ENCODE measurements around the gene VSIG1.

The VSIG1 gene

GRCh38 chrX:108068121-108068520, 23.3 kb downstream of the VSIG1 start:
- no peak for DNase-seq

GRCh38 chrX:108070891-108071290, 26.0 kb downstream of the VSIG1 start:
- no peak for DNase-seq

GRCh38 chrX:108071578-108071977, 26.7 kb downstream of the VSIG1 start:
- no peak for DNase-seq

- DNase-seq, result no peak
These were observed 27.9 kb downstream of the VSIG1 start for GRCh38 chrX:108072746-108073145.

- DNase-seq, result no peak
These were observed 36.2 kb downstream of the VSIG1 start for GRCh38 chrX:108081110-108081509.

- DNase-seq, result no peak
These were observed 42.9 kb downstream of the VSIG1 start for GRCh38 chrX:108087792-108088191.

GRCh38 chrX:108088511-108088910, 43.6 kb downstream of the VSIG1 start:
- no peak for DNase-seq

GRCh38 chrX:108090491-108091263, 45.8 kb downstream of the VSIG1 start:
- DNase-seq, result no peak

- peak; percentile 82 to 85 for DNase-seq
These were observed 46.5 kb downstream of the VSIG1 start, which contains the start of the genes ATG4A and PSMD10 for GRCh38 chrX:108091264-108091877. TSS of gene ATG4A (plus strand) at chrX:108091778. CDS start at chrX:108091827, 49 bp downstream. TSS of gene PSMD10 (minus strand) at chrX:108091542. CDS start at chrX:108091520, 22 bp downstream.

GRCh38 chrX:108091878-108092291, 47.0 kb downstream of the VSIG1 start:
- DNase-seq, result no peak

- no peak for DNase-seq
These were observed 52.5 kb downstream of the VSIG1 start for GRCh38 chrX:108097380-108097779.

GRCh38 chrX:108105473-108105872, 60.6 kb downstream of the VSIG1 start:
- DNase-seq, result no peak

GRCh38 chrX:108114541-108114940, 69.7 kb downstream of the VSIG1 start:
- no peak for DNase-seq

GRCh38 chrX:108117988-108118387, 73.1 kb downstream of the VSIG1 start:
- no peak for DNase-seq

- DNase-seq, result no peak
These were observed 76.4 kb downstream of the VSIG1 start for GRCh38 chrX:108121291-108121690.

- DNase-seq, result no peak
These were observed 77.9 kb downstream of the VSIG1 start for GRCh38 chrX:108122748-108123147.

GRCh38 chrX:108123591-108124366, 78.9 kb downstream of the VSIG1 start:
- no peak for DNase-seq

GRCh38 chrX:108126661-108127060, 81.8 kb downstream of the VSIG1 start:
- DNase-seq, result no peak

GRCh38 chrX:108127152-108127551, 82.3 kb downstream of the VSIG1 start:
- DNase-seq, result no peak

Measured in activated CD4-positive, alpha-beta T cell treated with anti-CD3 and anti-CD28 coated beads for 4 hours (primary cell).